Measurements from ENCODE around the gene SPATA31D4. TPM values are rescaled to one million over a fixed set of nuclear protein-coding genes. Genes with fewer than 3 reads are reported as not detected.
"Not testable (repeated sequence)": the region's sequence is repeated elsewhere in the genome, so short reads cannot be mapped to it uniquely, and the experiment has no call there.

The SPATA31D4 gene
- total RNA-seq, 2 donors from 2014 or later = not detected

DNA sequence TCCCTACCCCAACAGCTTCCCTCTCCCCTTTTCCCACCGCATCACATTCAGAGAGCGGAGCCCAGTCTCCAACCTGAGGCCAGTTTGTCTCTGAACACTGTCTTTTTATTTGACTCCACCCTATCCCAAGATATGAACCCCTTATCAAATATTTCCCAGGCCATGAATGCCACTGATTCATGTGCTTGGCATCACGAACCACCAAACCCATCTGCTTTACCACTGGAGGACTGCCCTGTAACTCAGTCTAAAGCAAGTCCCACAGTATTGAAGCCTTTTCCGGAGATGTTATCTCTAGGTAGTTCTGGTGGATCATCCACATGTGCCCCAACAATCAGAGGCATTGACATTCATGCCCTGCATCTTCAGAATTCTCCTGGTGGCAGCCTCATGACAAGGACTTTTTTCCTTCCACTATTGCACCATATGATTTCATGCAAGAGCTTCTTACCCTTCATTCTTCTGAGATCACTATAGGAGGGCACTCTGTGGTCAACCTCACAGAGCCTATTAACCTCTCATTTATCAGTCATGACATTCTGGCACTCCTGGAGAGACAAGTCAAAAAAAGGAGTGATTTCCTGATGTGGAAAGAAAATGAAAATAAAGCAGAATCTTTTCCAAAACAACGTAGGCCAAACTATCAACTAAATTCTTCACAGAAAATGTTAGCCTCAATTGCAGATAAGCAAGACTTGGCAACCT, 12.3 kb upstream of the SPATA31D4 start:
- no peaks in the 10 kb centered on the region for H3K9me3 ChIP-seq (ENCODE audit: control insufficient read depth, low read length, poor library complexity, severe bottlenecking)
- Mint-ChIP-seq H3K36me3 (ENCODE audit: low read depth) (no peaks in the 10 kb centered on the region), H3K4me1 (no peaks in the 10 kb centered on the region), H3K27ac (no peak overlapping the region), H3K4me3 (no peak overlapping the region), H3K27me3 (no peaks in the 10 kb centered on the region)
- ATAC-seq (no peak), DNase-seq (no peak)

DNA sequence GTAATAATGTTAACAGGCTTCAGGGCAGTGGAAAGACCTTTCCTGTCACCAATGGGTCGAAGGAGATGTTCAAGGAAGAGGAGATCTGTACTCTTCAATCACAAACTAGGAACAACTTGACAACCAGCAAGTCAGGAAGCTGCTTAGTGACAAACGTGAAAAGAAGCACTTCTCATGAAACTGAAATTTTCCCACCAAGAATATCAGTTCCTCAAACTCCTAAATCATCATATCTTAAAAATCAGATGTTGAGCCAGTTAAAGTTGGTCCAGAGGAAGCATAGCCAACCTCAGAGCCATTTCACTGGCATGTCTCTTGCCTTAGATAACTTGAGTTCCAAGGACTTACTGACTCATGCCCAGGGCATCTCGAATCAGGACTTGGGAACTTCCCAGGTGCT, 9.7 kb upstream of the SPATA31D4 start:
- DNase-seq; H3K27me3 Mint-ChIP-seq; ATAC-seq; H3K4me3 Mint-ChIP-seq; H3K4me1 Mint-ChIP-seq; H3K36me3 Mint-ChIP-seq (ENCODE audit: low read depth); H3K27ac Mint-ChIP-seq; H3K9me3 ChIP-seq (ENCODE audit: control insufficient read depth, low read length, poor library complexity, severe bottlenecking): not testable (repeated sequence)

DNA sequence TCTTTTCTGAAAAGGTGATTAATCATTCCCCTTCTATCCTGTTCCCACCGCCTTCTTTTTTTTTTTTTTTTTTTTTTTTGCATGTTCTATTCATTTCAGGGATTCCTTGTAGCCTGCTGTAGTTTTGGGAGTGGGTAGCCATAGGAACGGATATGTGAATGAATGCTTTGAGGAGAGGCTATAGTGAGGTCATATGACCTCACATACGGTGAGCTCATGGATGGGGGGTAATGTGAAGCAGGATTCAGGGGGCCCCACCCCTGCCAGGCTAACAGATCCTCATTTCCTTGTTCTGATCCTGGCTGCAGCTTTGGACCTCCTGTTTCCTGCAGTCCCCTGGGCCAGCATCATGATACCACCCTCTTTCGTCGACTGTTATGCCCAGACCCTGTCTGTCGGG, 1.9 kb downstream of the SPATA31D4 start:
- not testable (repeated sequence) for H3K9me3 ChIP-seq (ENCODE audit: control insufficient read depth, low read length, poor library complexity, severe bottlenecking); H3K36me3 Mint-ChIP-seq (ENCODE audit: low read depth); DNase-seq; H3K27ac Mint-ChIP-seq; H3K4me1 Mint-ChIP-seq; H3K27me3 Mint-ChIP-seq; H3K4me3 Mint-ChIP-seq; ATAC-seq

GRCh38 chr9:81933547-81933946, 5.3 kb downstream of the SPATA31D4 start:
- not testable (repeated sequence) for H3K27ac Mint-ChIP-seq; H3K4me3 Mint-ChIP-seq; H3K9me3 ChIP-seq (ENCODE audit: control insufficient read depth, low read length, poor library complexity, severe bottlenecking); H3K4me1 Mint-ChIP-seq; DNase-seq; ATAC-seq; H3K27me3 Mint-ChIP-seq; H3K36me3 Mint-ChIP-seq (ENCODE audit: low read depth)

DNA sequence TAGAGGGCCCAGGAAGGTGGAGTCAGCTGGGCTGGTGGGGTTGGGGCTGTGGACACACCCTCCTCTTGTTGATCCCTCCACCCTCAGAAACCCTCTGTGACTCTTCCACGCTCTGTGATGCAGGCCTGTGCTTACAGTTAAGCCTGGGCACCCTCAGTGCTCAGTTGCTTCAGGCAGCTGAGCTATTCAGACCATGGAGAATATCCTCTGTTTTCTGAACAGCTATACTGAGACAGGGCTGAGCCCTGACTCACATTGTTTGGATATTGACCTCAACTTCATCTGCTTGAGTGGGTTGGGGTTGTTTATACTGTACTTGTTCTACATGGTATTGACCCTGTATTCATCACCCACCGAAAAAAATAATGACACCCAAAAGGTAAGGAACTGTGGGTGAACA, 15.2 kb downstream of the SPATA31D4 start, which contains the start of gene SPATA31D3:
Gene SPATA31D3 (plus strand): TSS at position 108 of the 400 bp plus-strand sequence. CDS start 86 bp downstream, at position 194.
- H3K27me3 Mint-ChIP-seq; DNase-seq; H3K27ac Mint-ChIP-seq; ATAC-seq; H3K4me3 Mint-ChIP-seq; H3K9me3 ChIP-seq (ENCODE audit: control insufficient read depth, low read length, poor library complexity, severe bottlenecking); H3K36me3 Mint-ChIP-seq (ENCODE audit: low read depth); H3K4me1 Mint-ChIP-seq: not testable (repeated sequence)

GRCh38 chr9:81948650-81949049, 20.4 kb downstream of the SPATA31D4 start:
- not testable (repeated sequence) for H3K27ac Mint-ChIP-seq; ATAC-seq; DNase-seq; H3K4me1 Mint-ChIP-seq; H3K4me3 Mint-ChIP-seq; H3K9me3 ChIP-seq (ENCODE audit: control insufficient read depth, low read length, poor library complexity, severe bottlenecking); H3K36me3 Mint-ChIP-seq (ENCODE audit: low read depth); H3K27me3 Mint-ChIP-seq

- no peaks in the 10 kb centered on the region for H3K36me3 Mint-ChIP-seq (ENCODE audit: low read depth)
- ATAC-seq = no peak
These were observed 24.9 kb downstream of the SPATA31D4 start for GRCh38 chr9:81953096-81953495.

GRCh38 chr9:81955625-81956024, 27.4 kb downstream of the SPATA31D4 start:
- DNase-seq = no peak

More at GRCh38 chr9:81953096-81953495, 24.9 kb downstream of the SPATA31D4 start:
- no peak for DNase-seq
- no peaks in the 10 kb centered on the region for H3K4me1 Mint-ChIP-seq
- no peaks in the 10 kb centered on the region for H3K27me3 Mint-ChIP-seq
- no peaks in the 10 kb centered on the region for H3K9me3 ChIP-seq (ENCODE audit: control insufficient read depth, low read length, poor library complexity, severe bottlenecking)
- no peak overlapping the region for H3K27ac Mint-ChIP-seq
- no peak overlapping the region for H3K4me3 Mint-ChIP-seq

GRCh38 chr9:81964218-81965171, 36.3 kb downstream of the SPATA31D4 start:
- Mint-ChIP-seq H3K4me3 (no peak overlapping the region), H3K4me1 (no peaks in the 10 kb centered on the region), H3K27ac (no peak overlapping the region), H3K36me3 (ENCODE audit: low read depth) (no peaks in the 10 kb centered on the region), H3K27me3 (no peaks in the 10 kb centered on the region)
- ATAC-seq = no peak
- H3K9me3 ChIP-seq (ENCODE audit: control insufficient read depth, low read length, poor library complexity, severe bottlenecking) = peaks cover 5% of the 10 kb centered on the region
- no peak for DNase-seq

More at GRCh38 chr9:81955625-81956024, 27.4 kb downstream of the SPATA31D4 start:
- Mint-ChIP-seq H3K27ac (no peak overlapping the region), H3K36me3 (ENCODE audit: low read depth) (no peaks in the 10 kb centered on the region), H3K27me3 (no peaks in the 10 kb centered on the region), H3K4me3 (no peak overlapping the region), H3K4me1 (no peaks in the 10 kb centered on the region)
- no peak for ATAC-seq
- no peaks in the 10 kb centered on the region for H3K9me3 ChIP-seq (ENCODE audit: control insufficient read depth, low read length, poor library complexity, severe bottlenecking)

DNA sequence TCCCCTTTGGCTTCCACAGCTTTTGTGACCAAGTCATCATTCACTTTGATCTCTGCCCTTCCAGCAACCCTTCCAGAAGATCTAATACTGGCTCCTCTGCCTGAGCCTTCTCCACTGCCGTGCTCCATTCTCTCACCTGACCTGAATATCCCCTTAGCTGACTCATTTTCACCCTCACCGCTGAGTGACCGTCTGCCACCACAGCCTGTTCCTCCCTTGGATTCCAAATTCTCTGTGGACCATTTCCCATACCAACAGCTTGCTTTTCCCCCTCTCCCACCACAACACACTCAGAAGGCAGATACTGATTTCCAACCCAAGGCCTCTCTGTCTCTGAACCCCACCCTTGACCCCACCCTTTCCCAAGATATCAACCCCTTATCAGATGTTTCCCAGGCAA, 39.8 kb downstream of the SPATA31D4 start:
- DNase-seq (no peak), ATAC-seq (no peak)
- Mint-ChIP-seq H3K4me1 (no peaks in the 10 kb centered on the region), H3K27me3 (no peaks in the 10 kb centered on the region), H3K4me3 (no peak overlapping the region), H3K27ac (no peak overlapping the region), H3K36me3 (ENCODE audit: low read depth) (no peaks in the 10 kb centered on the region)
- H3K9me3 ChIP-seq (ENCODE audit: control insufficient read depth, low read length, poor library complexity, severe bottlenecking) = peaks cover 5% of the 10 kb centered on the region

- DNase-seq (no peak), ATAC-seq (no peak)
- no peak overlapping the region for H3K27ac Mint-ChIP-seq
- no peaks in the 10 kb centered on the region for H3K4me1 Mint-ChIP-seq
- H3K9me3 ChIP-seq (ENCODE audit: control insufficient read depth, low read length, poor library complexity, severe bottlenecking) = no peaks in the 10 kb centered on the region
- H3K36me3 Mint-ChIP-seq (ENCODE audit: low read depth) = no peaks in the 10 kb centered on the region
- H3K4me3 Mint-ChIP-seq = no peak overlapping the region
- no peaks in the 10 kb centered on the region for H3K27me3 Mint-ChIP-seq
These were observed 41.7 kb downstream of the SPATA31D4 start for GRCh38 chr9:81969971-81970370.

DNA sequence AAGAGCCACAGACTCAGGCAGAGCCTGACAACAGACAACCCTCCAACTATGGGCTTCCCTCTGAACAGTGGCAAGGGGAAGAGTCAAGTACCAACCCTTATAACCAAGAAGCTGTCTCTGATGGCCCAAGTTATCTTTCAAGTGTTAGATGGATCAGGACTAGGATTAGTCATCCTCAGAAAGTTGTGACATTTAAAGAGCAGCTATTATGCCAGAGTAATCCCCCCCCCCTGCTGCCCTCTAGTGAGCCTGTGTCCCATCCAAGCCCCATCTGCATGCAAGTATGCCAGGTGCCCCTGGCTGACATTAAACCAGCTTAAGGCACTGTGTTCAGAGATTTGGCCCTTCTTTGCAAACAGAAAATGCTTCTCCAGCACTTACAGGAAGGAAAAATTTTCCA, 43.5 kb downstream of the SPATA31D4 start:
- no peaks in the 10 kb centered on the region for H3K4me1 Mint-ChIP-seq
- no peaks in the 10 kb centered on the region for H3K36me3 Mint-ChIP-seq (ENCODE audit: low read depth)
- ATAC-seq (no peak), DNase-seq (no peak)
- no peak overlapping the region for H3K4me3 Mint-ChIP-seq
- no peaks in the 10 kb centered on the region for H3K9me3 ChIP-seq (ENCODE audit: control insufficient read depth, low read length, poor library complexity, severe bottlenecking)
- no peaks in the 10 kb centered on the region for H3K27me3 Mint-ChIP-seq
- H3K27ac Mint-ChIP-seq = no peak overlapping the region

DNA sequence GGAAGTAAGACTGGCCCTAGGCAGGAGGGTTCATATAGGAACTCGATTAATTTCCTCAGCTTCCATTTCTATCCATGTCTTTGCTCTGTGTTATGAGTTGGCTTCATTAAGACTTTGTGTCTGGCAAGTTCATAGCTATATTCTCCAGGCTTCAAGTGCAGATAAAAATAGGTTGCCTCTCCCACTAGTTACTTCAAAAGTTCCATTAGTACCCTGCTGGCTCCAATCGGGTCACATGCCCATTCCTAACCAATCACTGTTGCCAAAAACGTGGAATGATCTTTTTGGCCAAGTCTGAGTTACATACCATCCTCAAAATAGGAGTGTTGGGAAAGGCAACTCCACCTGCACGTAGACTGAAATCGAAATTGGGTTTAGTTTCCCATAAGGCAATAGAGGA, 46.5 kb downstream of the SPATA31D4 start:
- ATAC-seq (no peak), DNase-seq (no peak)
- H3K4me1 Mint-ChIP-seq = no peaks in the 10 kb centered on the region
- no peak overlapping the region for H3K4me3 Mint-ChIP-seq
- H3K27ac Mint-ChIP-seq = no peak overlapping the region
- no peaks in the 10 kb centered on the region for H3K36me3 Mint-ChIP-seq (ENCODE audit: low read depth)
- H3K27me3 Mint-ChIP-seq = no peaks in the 10 kb centered on the region
- no peaks in the 10 kb centered on the region for H3K9me3 ChIP-seq (ENCODE audit: control insufficient read depth, low read length, poor library complexity, severe bottlenecking)
